HG02973 (cell line): ENCODE measurements around the gene VWC2.

Experiments used
- ATAC-seq: cut with Tn5 transposase; IDR thresholded peaks from one replicate; pipeline ENCODE4 v1.9.1; 2021; ENCODE audit warnings: moderate library complexity; ENCODE audit not compliant: unreplicated experiment

The VWC2 gene

GRCh38 chr7:49928787-49929186, 155.3 kb downstream of the VWC2 start:
- ATAC-seq = no peak

GRCh38 chr7:49931627-49932026, 158.2 kb downstream of the VWC2 start:
- no peak for ATAC-seq

GRCh38 chr7:49937608-49938007, 164.2 kb downstream of the VWC2 start:
- no peak for ATAC-seq
